HCT116 (cell line): Measurements from ENCODE around the gene EIF5B. TPM values are rescaled to one million over a fixed set of nuclear protein-coding genes. Genes with fewer than 3 reads are reported as not detected.

ENCODE experiments used
- ATAC-seq: fragments of 200-7000 bp; cut with Tn5 transposase; 2 replicates; pipeline ENCODE4 v1.9.1; 2020; ENCODE audit warnings: mild to moderate bottlenecking, moderate library complexity
- BruUV-seq: library from RNA; stranded (reverse); fragments of 400-500 nt; replicated peaks from 2 replicates; lab custom pipeline; 2021; lab: Mats Ljungman, UMichigan
- CTCF ChIA-PET: fragments of 300-600 bp; sonication (Branson Sonifier 250); formaldehyde crosslinking; loops from one replicate; lab custom pipeline; 2021; ENCODE audit warnings: antibody characterized with exemption; lab: Charles Lee
- POLR2A ChIA-PET: fragments of 300-600, 350-600 bp; sonication (Branson Sonifier 250); formaldehyde crosslinking; loops from one replicate; lab custom pipeline; 2021; ENCODE audit warnings: antibody characterized with exemption; lab: Charles Lee
- RAD21 ChIA-PET, 2 experiments: fragments of 300-600 bp; sonication (Branson Sonifier 250); formaldehyde crosslinking; loops; one replicate each; lab custom pipeline; 2023; ENCODE audit warnings: low total read pairs in 2 of 2; ENCODE audit not compliant: uncharacterized antibody in 2 of 2, unreplicated experiment in 2 of 2, low non-redundant PET in 1 of 2; lab: Charles Lee
- DNase-seq: peaks from one replicate; pipeline ENCODE4 v3.0.0-alpha.2; 2010; ENCODE audit warnings: low read depth, low spot score
- H2AFZ ChIP-seq: fragments of 200-600 bp; shearing (Covaris generic), sonication (generic); 2 replicates; pipeline ENCODE4 v1.6.1; 2017; ENCODE audit warnings: low read depth, mixed run types, mixed read lengths, antibody characterized with exemption, low read length; ENCODE audit not compliant: poor library complexity, severe bottlenecking
- H3K27ac ChIP-seq: 2 replicates; pipeline ENCODE4 v1.5.1; 2012; ENCODE audit warnings: low read depth, low read length
- H3K27me3 ChIP-seq: fragments of 200-600 bp; sonication (generic); 2 replicates; pipeline ENCODE4 v1.6.1; 2016; ENCODE audit warnings: mixed run types, low read length, mixed read lengths; ENCODE audit not compliant: insufficient read depth
- H3K36me3 ChIP-seq, 2 experiments: fragments of 200-500 bp in 1 of 2; fragments of 200-600 bp in 1 of 2; sonication (Bioruptor generic) in 1 of 2; sonication (generic) in 1 of 2; 2 replicates each; pipeline versions ENCODE4 v1.5.1 to v1.6.1; 2014 to 2016; ENCODE audit warnings: low read length in 2 of 2, inconsistent platforms in 1 of 2, mixed read lengths in 1 of 2, mixed run types in 1 of 2; ENCODE audit not compliant: insufficient read depth in 2 of 2, control insufficient read depth in 1 of 2
- H3K4me1 ChIP-seq, 2 experiments: fragments of 200-600 bp in 1 of 2; sonication (generic) in 1 of 2; 2 replicates each; pipeline versions ENCODE4 v1.5.1 to v1.6.1; 2012 to 2017; ENCODE audit warnings: low read length in 2 of 2, inconsistent platforms in 1 of 2, mild to moderate bottlenecking in 1 of 2, mixed read lengths in 1 of 2, mixed run types in 1 of 2, moderate library complexity in 1 of 2; ENCODE audit not compliant: insufficient read depth in 2 of 2, control insufficient read depth in 1 of 2
- H3K4me2 ChIP-seq: fragments of 200-600 bp; sonication (generic); 2 replicates; pipeline ENCODE4 v1.6.1; 2017; ENCODE audit warnings: mixed run types, low read length, mixed read lengths
- H3K4me3 ChIP-seq, 2 experiments: fragments of 200-600 bp in 1 of 2; sonication (generic) in 1 of 2; replicated peaks in 1 of 2; 2 replicates each; pipeline ENCODE4 v1.5.1; 2011 to 2016; ENCODE audit warnings: low read length in 2 of 2, control low read depth in 1 of 2, low read depth in 1 of 2, mild to moderate bottlenecking in 1 of 2, mixed read lengths in 1 of 2, mixed run types in 1 of 2
- H3K79me2 ChIP-seq: fragments of 200-600 bp; sonication (generic); 2 replicates; pipeline ENCODE4 v1.6.1; 2017; ENCODE audit warnings: mild to moderate bottlenecking, mixed run types, low read length, moderate library complexity, mixed read lengths; ENCODE audit not compliant: insufficient read depth
- H3K9ac ChIP-seq: fragments of 200-600 bp; sonication (generic); 2 replicates; pipeline ENCODE4 v1.6.1; 2016; ENCODE audit warnings: low read length, mixed read lengths
- H3K9me2 ChIP-seq: fragments of 200-600 bp; sonication (generic), shearing (Covaris generic); 2 replicates; pipeline ENCODE4 v1.6.1; 2017; ENCODE audit warnings: mixed run types, mild to moderate bottlenecking, moderate library complexity; ENCODE audit not compliant: insufficient read depth
- H3K9me3 ChIP-seq, 2 experiments: fragments of 200-500 bp in 1 of 2; fragments of 200-600 bp in 1 of 2; sonication (Bioruptor generic) in 1 of 2; sonication (generic) in 1 of 2; 2 replicates each; pipeline ENCODE4 v1.6.1; 2014 to 2017; ENCODE audit warnings: low read length in 2 of 2, mixed read lengths in 2 of 2, inconsistent platforms in 1 of 2, low read depth in 1 of 2, mild to moderate bottlenecking in 1 of 2, mixed run types in 1 of 2, moderate library complexity in 1 of 2; ENCODE audit not compliant: control insufficient read depth in 1 of 2, insufficient read depth in 1 of 2
- H4K20me1 ChIP-seq: fragments of 200-600 bp; sonication (generic), shearing (Covaris generic); 2 replicates; pipeline ENCODE4 v1.6.1; 2017; ENCODE audit warnings: mixed run types, mild to moderate bottlenecking, moderate library complexity; ENCODE audit not compliant: insufficient read depth
- ATF3 ChIP-seq: IDR thresholded peaks from 2 replicates; pipeline ENCODE4 v1.6.1; 2012
- CBX3 ChIP-seq: IDR thresholded peaks from 2 replicates; pipeline ENCODE4 v1.6.1; 2012; ENCODE audit warnings: low read depth
- CTCF ChIP-seq, 3 experiments: fragments of 200-600 bp in 1 of 3; sonication (generic) in 1 of 3; IDR thresholded peaks in 2 of 3; conservative IDR thresholded peaks in 1 of 3; 2 replicates each; pipeline ENCODE4 v1.5.1; 2012 to 2017; ENCODE audit warnings: low read depth in 2 of 3, low read length in 2 of 3, antibody characterized with exemption in 1 of 3, borderline replicate concordance in 1 of 3, control low read depth in 1 of 3, mild to moderate bottlenecking in 1 of 3, mixed read lengths in 1 of 3, mixed run types in 1 of 3, moderate library complexity in 1 of 3; ENCODE audit not compliant: insufficient read depth in 1 of 3
- EGR1 ChIP-seq: IDR thresholded peaks from 2 replicates; pipeline ENCODE4 v1.6.1; 2012; ENCODE audit warnings: low read depth
- ELF1 ChIP-seq: IDR thresholded peaks from 2 replicates; pipeline ENCODE4 v1.6.1; 2012; ENCODE audit warnings: low read depth, borderline replicate concordance
- EZH2 ChIP-seq: fragments of 200-600 bp; sonication (generic); IDR thresholded peaks from 2 replicates; pipeline ENCODE4 v1.6.1; 2017; ENCODE audit warnings: antibody characterized with exemption, mixed run types
- EZH2phosphoT487 ChIP-seq: fragments of 200-600 bp; IDR thresholded peaks from 2 replicates; pipeline ENCODE4 v1.6.1; 2018; ENCODE audit warnings: antibody characterized with exemption, borderline replicate concordance
- JUND ChIP-seq: IDR thresholded peaks from 2 replicates; pipeline ENCODE4 v1.6.1; 2012
- POLR2AphosphoS5 ChIP-seq: IDR thresholded peaks from 2 replicates; pipeline ENCODE4 v1.6.1; 2011; ENCODE audit warnings: mild to moderate bottlenecking, low read depth, low read length, moderate library complexity
- REST ChIP-seq: IDR thresholded peaks from 2 replicates; pipeline ENCODE4 v1.6.1; 2012; ENCODE audit warnings: low read depth
- SP1 ChIP-seq: IDR thresholded peaks from 2 replicates; pipeline ENCODE4 v1.6.1; 2012; ENCODE audit warnings: low read depth
- SRF ChIP-seq: IDR thresholded peaks from 2 replicates; pipeline ENCODE4 v1.6.1; 2012; ENCODE audit warnings: low read depth
- TCF7L2 ChIP-seq: IDR thresholded peaks from 2 replicates; pipeline ENCODE4 v1.7.0; 2011; ENCODE audit warnings: borderline replicate concordance, inconsistent platforms; ENCODE audit not compliant: insufficient read depth, insufficient read length; ENCODE audit errors: extremely low read depth
- YY1 ChIP-seq: IDR thresholded peaks from 2 replicates; pipeline ENCODE4 v1.6.1; 2011; ENCODE audit warnings: low read length, low read depth, moderate library complexity, mild to moderate bottlenecking; ENCODE audit not compliant: insufficient replicate concordance; ENCODE audit errors: extremely low read depth
- ZBTB33 ChIP-seq: IDR thresholded peaks from 2 replicates; pipeline ENCODE4 v1.6.1; 2011; ENCODE audit warnings: mild to moderate bottlenecking, low read length, moderate library complexity; ENCODE audit not compliant: insufficient replicate concordance; ENCODE audit errors: extremely low read depth
- ZFX ChIP-seq: fragments of 450-650 bp; IDR thresholded peaks from 2 replicates; pipeline ENCODE4 v1.6.1; 2017
- ZNF274 ChIP-seq: fragments of 200-500 bp; sonication (Bioruptor generic); IDR thresholded peaks from 2 replicates; pipeline ENCODE4 v1.6.1; 2014; ENCODE audit warnings: mild to moderate bottlenecking, low read depth, low read length, inconsistent platforms
- intact Hi-C: fragments of 100-400 bp; cut with micrococcal nuclease; formaldehyde crosslinking; loops from 2 replicates; pipeline ENCODE4 v1.10.0; 2022
- total RNA-seq: library from RNA; stranded (reverse); gene quantifications from one replicate; pipeline ENCODE4 v1.2.1, GENCODE V29; 2021; ENCODE audit not compliant: unreplicated experiment

Gene EIF5B
- total RNA-seq, 1 experiment from 2014 or later = 65.9 TPM

GRCh38 chr2:99395589-99396130 is 58.5 kb downstream of the EIF5B start:
- TF ChIP-seq POLR2AphosphoS5 = no peak
- TF ChIP-seq EZH2 = no peak
- TF ChIP-seq YY1 = no peak
- no peak for TF ChIP-seq SRF
- TF ChIP-seq REST = no peak
- no peak for TF ChIP-seq CTCF (IDR thresholded peaks at IDR 0.05 in 2 of 3, conservative IDR thresholded peaks at IDR 0.05 in 1 of 3; ENCODE audit: borderline replicate concordance in 1 of 3, insufficient read depth in 1 of 3, low read depth in 2 of 3, low read length in 2 of 3)
- TF ChIP-seq ATF3 = no peak
- TF ChIP-seq SP1 = no peak
- TF ChIP-seq ZFX = no peak
- no peak for TF ChIP-seq ELF1
- no peak for TF ChIP-seq CBX3
- TF ChIP-seq TCF7L2 = no peak
- TF ChIP-seq JUND = no peak
- no peak for TF ChIP-seq ZBTB33
- no peak for TF ChIP-seq ZNF274
- no peak for TF ChIP-seq EGR1
- no peak for TF ChIP-seq EZH2phosphoT487
- DNase-seq (no peak), ATAC-seq (0 out of 2 replicates have a peak, but pooled peaks have one; percentile 40)
- H3K4me2 ChIP-seq = no peak overlapping the region
- H3K4me3 ChIP-seq = no peak overlapping the region
- intact Hi-C loops = no loop called here
- H3K79me2 ChIP-seq = no peaks in the 10 kb centered on the region; the same call in 1 of the 2 replicates
- H3K27ac ChIP-seq = no peak overlapping the region
- no peaks in the 10 kb centered on the region for H3K9me3 ChIP-seq
- CTCF ChIA-PET = no interaction called here
- POLR2A ChIA-PET = no interaction called here
- H3K9ac ChIP-seq = no peak overlapping the region
- H3K27me3 ChIP-seq = no peaks in the 10 kb centered on the region
- no peak overlapping the region for H2AFZ ChIP-seq
- H4K20me1 ChIP-seq = no peaks in the 10 kb centered on the region
- BruUV-seq = no TSS peak
- H3K36me3 ChIP-seq = peaks cover 48 to 65% of the 10 kb centered on the region in 2 experiments
- H3K4me1 ChIP-seq = no peaks in the 10 kb centered on the region
- H3K9me2 ChIP-seq = no peaks in the 10 kb centered on the region
- RAD21 ChIA-PET = no interaction called here
